ENCODE measurements around the gene S100A8.

DNA sequence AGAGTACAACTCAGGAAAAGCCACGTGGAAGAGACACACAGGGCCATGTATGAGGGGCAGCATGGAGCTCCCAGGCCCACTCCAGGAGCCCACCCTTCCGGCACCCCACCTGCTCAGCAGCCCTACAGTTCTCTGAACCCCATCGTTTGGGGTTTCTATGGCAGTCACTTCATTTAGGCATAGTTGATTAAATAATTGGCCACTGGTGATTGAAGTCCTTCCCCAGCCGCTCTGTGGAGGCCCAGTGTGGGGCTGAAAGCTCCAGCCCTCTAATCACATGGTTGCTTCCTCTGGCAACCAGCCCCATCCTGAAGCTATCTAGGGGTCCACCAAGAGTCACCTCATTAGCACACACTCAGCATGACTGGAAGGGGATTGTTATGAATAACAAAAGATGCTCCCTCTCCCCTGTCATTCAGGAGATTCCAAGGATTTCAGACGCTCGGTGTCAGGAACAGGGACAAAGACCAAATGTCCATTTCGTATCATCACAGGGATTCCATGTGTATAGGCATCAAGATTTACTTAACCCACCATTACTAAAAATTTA is 13.3 kb upstream of the S100A8 start:
- TF ChIP-seq, protein P1, sequence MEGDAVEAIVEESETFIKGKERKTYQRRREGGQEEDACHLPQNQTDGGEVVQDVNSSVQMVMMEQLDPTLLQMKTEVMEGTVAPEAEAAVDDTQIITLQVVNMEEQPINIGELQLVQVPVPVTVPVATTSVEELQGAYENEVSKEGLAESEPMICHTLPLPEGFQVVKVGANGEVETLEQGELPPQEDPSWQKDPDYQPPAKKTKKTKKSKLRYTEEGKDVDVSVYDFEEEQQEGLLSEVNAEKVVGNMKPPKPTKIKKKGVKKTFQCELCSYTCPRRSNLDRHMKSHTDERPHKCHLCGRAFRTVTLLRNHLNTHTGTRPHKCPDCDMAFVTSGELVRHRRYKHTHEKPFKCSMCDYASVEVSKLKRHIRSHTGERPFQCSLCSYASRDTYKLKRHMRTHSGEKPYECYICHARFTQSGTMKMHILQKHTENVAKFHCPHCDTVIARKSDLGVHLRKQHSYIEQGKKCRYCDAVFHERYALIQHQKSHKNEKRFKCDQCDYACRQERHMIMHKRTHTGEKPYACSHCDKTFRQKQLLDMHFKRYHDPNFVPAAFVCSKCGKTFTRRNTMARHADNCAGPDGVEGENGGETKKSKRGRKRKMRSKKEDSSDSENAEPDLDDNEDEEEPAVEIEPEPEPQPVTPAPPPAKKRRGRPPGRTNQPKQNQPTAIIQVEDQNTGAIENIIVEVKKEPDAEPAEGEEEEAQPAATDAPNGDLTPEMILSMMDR (IDR thresholded peaks at IDR 0.05): no peak
- TF ChIP-seq POLR2AphosphoS5 (IDR thresholded peaks at IDR 0.05) (no peak), POLR2A (IDR thresholded peaks at IDR 0.05) (no peak)
